H9 (cell line): ENCODE results near the gene TMEM233. TPM values are rescaled to one million over a fixed set of nuclear protein-coding genes. Genes with fewer than 3 reads are reported as not detected.

Experiments
- DNase-seq: peaks from one replicate; pipeline ENCODE4 v3.0.0-alpha.2; 2017
- H2AFZ ChIP-seq: one replicate; pipeline ENCODE4 v1.6.1; 2013; ENCODE audit warnings: mild to moderate bottlenecking, low read length, control low read depth, moderate library complexity
- H2AK5ac ChIP-seq: 2 replicates; pipeline ENCODE4 v1.6.1; 2013; ENCODE audit warnings: low read length, control low read depth, mixed read lengths; ENCODE audit not compliant: insufficient read length
- H2BK120ac ChIP-seq: one replicate; pipeline ENCODE4 v1.6.1; 2013; ENCODE audit warnings: low read depth, mild to moderate bottlenecking, low read length, control low read depth, inconsistent platforms; ENCODE audit not compliant: poor library complexity, severe bottlenecking
- H2BK12ac ChIP-seq: 2 replicates; pipeline ENCODE4 v1.6.1; 2013; ENCODE audit warnings: low read length, control low read depth, mixed read lengths, low read depth; ENCODE audit not compliant: insufficient read length
- H2BK15ac ChIP-seq: 2 replicates; pipeline ENCODE4 v1.6.1; 2013; ENCODE audit warnings: low read depth, low read length, control low read depth
- H2BK20ac ChIP-seq: one replicate; pipeline ENCODE4 v1.6.1; 2013; ENCODE audit warnings: low read depth, mild to moderate bottlenecking, low read length, control low read depth, inconsistent platforms; ENCODE audit not compliant: poor library complexity, severe bottlenecking
- H2BK5ac ChIP-seq: 2 replicates; pipeline ENCODE4 v1.6.1; 2013; ENCODE audit warnings: low read length, control low read depth, mixed read lengths; ENCODE audit not compliant: insufficient read length
- H3K14ac ChIP-seq: 2 replicates; pipeline ENCODE4 v1.6.1; 2013; ENCODE audit warnings: low read length, control low read depth; ENCODE audit not compliant: insufficient read depth
- H3K18ac ChIP-seq: 2 replicates; pipeline ENCODE4 v1.6.1; 2013; ENCODE audit warnings: low read depth, mild to moderate bottlenecking, mixed read lengths, low read length, control low read depth; ENCODE audit not compliant: insufficient read length
- H3K23ac ChIP-seq: 2 replicates; pipeline ENCODE4 v1.6.1; 2013; ENCODE audit warnings: low read length, control low read depth, mixed read lengths, low read depth; ENCODE audit not compliant: insufficient read length
- H3K23me2 ChIP-seq: 2 replicates; pipeline ENCODE4 v1.6.1; 2013; ENCODE audit warnings: low read depth, mild to moderate bottlenecking, mixed read lengths, low read length, control low read depth; ENCODE audit not compliant: insufficient read length, poor library complexity, severe bottlenecking
- H3K27ac ChIP-seq: 2 replicates; pipeline ENCODE4 v1.5.1; 2013; ENCODE audit warnings: low read length, control low read depth, mixed read lengths, low read depth; ENCODE audit not compliant: insufficient read length
- H3K27me3 ChIP-seq: 2 replicates; pipeline ENCODE4 v1.6.1; 2013; ENCODE audit warnings: low read length, control low read depth, inconsistent platforms; ENCODE audit not compliant: insufficient read depth
- H3K4ac ChIP-seq: 2 replicates; pipeline ENCODE4 v1.6.1; 2013; ENCODE audit warnings: low read depth, mild to moderate bottlenecking, control low read depth, inconsistent platforms, low read length, moderate library complexity
- H3K4me1 ChIP-seq: 2 replicates; pipeline ENCODE4 v1.6.1; 2013; ENCODE audit warnings: low read length, control low read depth, inconsistent platforms; ENCODE audit not compliant: insufficient read depth
- H3K4me2 ChIP-seq: 2 replicates; pipeline ENCODE4 v1.6.1; 2013; ENCODE audit warnings: low read length, control low read depth, mixed read lengths; ENCODE audit not compliant: insufficient read length, insufficient read depth
- H3K56ac ChIP-seq: 2 replicates; pipeline ENCODE4 v1.6.1; 2013; ENCODE audit warnings: low read depth, mild to moderate bottlenecking, mixed read lengths, low read length, control low read depth; ENCODE audit not compliant: insufficient read length
- H3K79me1 ChIP-seq: 2 replicates; pipeline ENCODE4 v1.6.1; 2013; ENCODE audit warnings: low read depth, mild to moderate bottlenecking, moderate library complexity, low read length, control low read depth, inconsistent platforms; ENCODE audit not compliant: insufficient read depth, poor library complexity, severe bottlenecking
- H3K79me2 ChIP-seq: 2 replicates; pipeline ENCODE4 v1.6.1; 2013; ENCODE audit warnings: low read length, control low read depth, inconsistent platforms; ENCODE audit not compliant: insufficient read depth
- H3K9ac ChIP-seq: 2 replicates; pipeline ENCODE4 v1.6.1; 2013; ENCODE audit warnings: low read length, control low read depth, mixed read lengths; ENCODE audit not compliant: insufficient read length; ENCODE audit errors: extremely low read depth
- H3K9me3 ChIP-seq: one replicate; pipeline ENCODE4 v1.6.1; 2013; ENCODE audit warnings: low read depth, low read length, inconsistent platforms; ENCODE audit not compliant: control insufficient read depth
- H3T11ph ChIP-seq: one replicate; pipeline ENCODE4 v1.6.1; 2013; ENCODE audit warnings: mild to moderate bottlenecking, low read length, control low read depth, inconsistent platforms
- H4K20me1 ChIP-seq: one replicate; pipeline ENCODE4 v1.6.1; 2013; ENCODE audit not compliant: control insufficient read depth, insufficient read length, insufficient read depth
- H4K5ac ChIP-seq: 2 replicates; pipeline ENCODE4 v1.6.1; 2013; ENCODE audit warnings: low read depth, mild to moderate bottlenecking, mixed read lengths, low read length, control low read depth; ENCODE audit not compliant: insufficient read length
- H4K8ac ChIP-seq: replicated peaks from 2 replicates; pipeline ENCODE4 v1.6.1; 2013; ENCODE audit warnings: low read length, control low read depth, mixed read lengths, low read depth; ENCODE audit not compliant: insufficient read length
- H4K91ac ChIP-seq: 2 replicates; pipeline ENCODE4 v1.6.1; 2013; ENCODE audit warnings: low read depth, mild to moderate bottlenecking, moderate library complexity, mixed read lengths, low read length, control low read depth; ENCODE audit not compliant: insufficient read length
- H3K27ac Mint-ChIP-seq, 3 experiments: 2 replicates in 2 of 3; 3 replicates in 1 of 3; pipeline ENCODE4 v1.8.0; 2020 to 2021; ENCODE audit warnings: mixed read lengths in 3 of 3, mild to moderate bottlenecking in 1 of 3, moderate library complexity in 1 of 3
- H3K27me3 Mint-ChIP-seq: 2 replicates; pipeline ENCODE4 v1.8.0; 2021; ENCODE audit warnings: low read depth, mild to moderate bottlenecking, moderate library complexity, mixed read lengths
- H3K36me3 Mint-ChIP-seq, 3 experiments: 2 replicates in 2 of 3; 3 replicates in 1 of 3; pipeline ENCODE4 v1.8.0; 2020 to 2021; ENCODE audit warnings: low read depth in 3 of 3, mixed read lengths in 3 of 3; ENCODE audit not compliant: insufficient read depth in 1 of 3
- H3K4me1 Mint-ChIP-seq, 2 experiments: 2 replicates each; pipeline ENCODE4 v1.8.0; 2020; ENCODE audit warnings: mixed read lengths in 2 of 2
- H3K4me3 Mint-ChIP-seq, 2 experiments: 2 replicates in 1 of 2; 3 replicates in 1 of 2; pipeline ENCODE4 v1.8.0; 2020 to 2021; ENCODE audit warnings: mild to moderate bottlenecking in 2 of 2, mixed read lengths in 2 of 2, moderate library complexity in 1 of 2
- H3K9me3 Mint-ChIP-seq, 2 experiments: 2 replicates in 1 of 2; 3 replicates in 1 of 2; pipeline ENCODE4 v1.8.0; 2020; ENCODE audit warnings: mild to moderate bottlenecking in 2 of 2, mixed read lengths in 2 of 2, moderate library complexity in 1 of 2
- WGBS: extraction: QIAGEN DNeasy Blood & Tissue Kit; methylation state at CpG from one replicate; pipeline ENCODE4 v1.1.7; 2013; ENCODE audit warnings: missing lambda C conversion rate, low lambda C conversion rate, mixed read lengths; ENCODE audit not compliant: insufficient read length; ENCODE audit errors: extremely low coverage; 5-methylcytosine and 5-hydroxymethylcytosine counted together
- total RNA-seq: library from RNA; stranded (reverse); gene quantifications from 2 replicates; pipeline ENCODE4 v1.2.1, GENCODE V29; 2021
- TF ChIP-seq, protein P1 (sequence below): fragments of 200-600 bp; sonication (generic); conservative IDR thresholded peaks from 3 replicates; pipeline ENCODE4 v1.8.0; 2021; ENCODE audit warnings: antibody characterized with exemption, mild to moderate bottlenecking

TMEM233 gene
- total RNA-seq, 1 experiment from 2014 or later, result not detected

DNA sequence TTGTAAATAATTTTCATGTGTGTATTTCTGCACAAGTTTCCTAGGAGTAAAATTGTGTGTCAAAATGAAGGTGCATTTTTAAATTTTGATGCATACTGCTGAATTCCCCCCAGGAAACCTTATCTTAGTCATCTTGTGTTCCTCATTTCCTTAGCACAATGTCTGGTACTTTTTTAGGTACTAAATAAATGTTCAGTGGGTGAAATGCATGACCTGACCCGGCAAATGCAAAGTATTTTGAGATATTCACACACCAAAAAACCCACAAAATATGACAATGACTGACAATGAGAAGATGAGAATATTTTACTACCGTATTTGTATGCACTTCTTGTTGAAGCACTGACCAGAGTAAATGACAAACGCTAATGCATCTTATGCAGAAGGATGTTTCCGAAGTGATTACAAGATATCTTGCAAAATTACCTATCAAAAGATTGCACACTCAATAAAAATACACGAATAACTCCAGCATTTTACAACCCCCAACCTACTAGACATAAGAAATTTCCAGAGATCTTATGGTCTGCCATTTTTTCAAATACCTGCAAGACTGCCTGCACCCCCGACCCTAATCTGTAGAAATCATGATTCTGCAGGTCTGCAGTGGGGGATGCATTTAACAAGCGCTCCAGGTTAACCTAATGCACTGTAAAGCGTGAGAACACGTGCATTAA lies 73.5 kb downstream of the TMEM233 start:
- H4K91ac ChIP-seq, result no peak overlapping the region
- peaks cover 8% of the 10 kb centered on the region for H3K27me3 Mint-ChIP-seq
- no peak overlapping the region for H4K8ac ChIP-seq
- no peaks in the 10 kb centered on the region for H3K23me2 ChIP-seq
- no CpG with 5 or more reads among the region's 9 CpGs for WGBS
- H3K9ac ChIP-seq, result peak overlapping the region; percentile 41
- H2AFZ ChIP-seq, result peak overlapping the region; percentile 98
- H2AK5ac ChIP-seq, result no peak overlapping the region
- no peaks in the 10 kb centered on the region for H3K9me3 ChIP-seq
- no peak overlapping the region for H4K5ac ChIP-seq
- H3K79me1 ChIP-seq, result peaks cover 4% of the 10 kb centered on the region
- H2BK20ac ChIP-seq, result no peak overlapping the region
- DNase-seq, result no peak
- peaks cover 13 to 15% of the 10 kb centered on the region in 2 experiments for H3K4me1 Mint-ChIP-seq
- H3K4me3 Mint-ChIP-seq, result peak overlapping the region; percentile 92 to 94
- no peak overlapping the region for H2BK120ac ChIP-seq
- H3K79me2 ChIP-seq, result no peaks in the 10 kb centered on the region
- H3T11ph ChIP-seq, result no peak overlapping the region
- H3K14ac ChIP-seq, result no peak overlapping the region
- H3K36me3 Mint-ChIP-seq, result peaks cover 7 to 27% (median 22%) of the 10 kb centered on the region in 3 experiments
- no peak overlapping the region for H3K56ac ChIP-seq
- H3K4me1 ChIP-seq, result no peaks in the 10 kb centered on the region
- H2BK12ac ChIP-seq, result no peak overlapping the region
- no peaks in the 10 kb centered on the region for H3K9me3 Mint-ChIP-seq
- no peak overlapping the region for H2BK15ac ChIP-seq
- no peak overlapping the region for H3K4ac ChIP-seq
- H3K18ac ChIP-seq, result no peak overlapping the region
- no peak overlapping the region for H3K23ac ChIP-seq
- H3K27ac Mint-ChIP-seq, result peak overlapping the region; percentile 42 to 92 (median 44); a peak in 5 of 7 replicates
- no peak overlapping the region for H3K27ac ChIP-seq
- peak overlapping the region; percentile 54 for H3K4me2 ChIP-seq
- TF ChIP-seq, protein P1, sequence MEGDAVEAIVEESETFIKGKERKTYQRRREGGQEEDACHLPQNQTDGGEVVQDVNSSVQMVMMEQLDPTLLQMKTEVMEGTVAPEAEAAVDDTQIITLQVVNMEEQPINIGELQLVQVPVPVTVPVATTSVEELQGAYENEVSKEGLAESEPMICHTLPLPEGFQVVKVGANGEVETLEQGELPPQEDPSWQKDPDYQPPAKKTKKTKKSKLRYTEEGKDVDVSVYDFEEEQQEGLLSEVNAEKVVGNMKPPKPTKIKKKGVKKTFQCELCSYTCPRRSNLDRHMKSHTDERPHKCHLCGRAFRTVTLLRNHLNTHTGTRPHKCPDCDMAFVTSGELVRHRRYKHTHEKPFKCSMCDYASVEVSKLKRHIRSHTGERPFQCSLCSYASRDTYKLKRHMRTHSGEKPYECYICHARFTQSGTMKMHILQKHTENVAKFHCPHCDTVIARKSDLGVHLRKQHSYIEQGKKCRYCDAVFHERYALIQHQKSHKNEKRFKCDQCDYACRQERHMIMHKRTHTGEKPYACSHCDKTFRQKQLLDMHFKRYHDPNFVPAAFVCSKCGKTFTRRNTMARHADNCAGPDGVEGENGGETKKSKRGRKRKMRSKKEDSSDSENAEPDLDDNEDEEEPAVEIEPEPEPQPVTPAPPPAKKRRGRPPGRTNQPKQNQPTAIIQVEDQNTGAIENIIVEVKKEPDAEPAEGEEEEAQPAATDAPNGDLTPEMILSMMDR, result no peak
- H3K27me3 ChIP-seq, result no peaks in the 10 kb centered on the region
- H4K20me1 ChIP-seq, result no peaks in the 10 kb centered on the region
- no peak overlapping the region for H2BK5ac ChIP-seq
